Measurements from ENCODE around the gene UGT1A6.
"Not testable (repeated sequence)": the region's sequence is repeated elsewhere in the genome, so short reads cannot be mapped to it uniquely, and the experiment has no call there.

The UGT1A6 gene

DNA sequence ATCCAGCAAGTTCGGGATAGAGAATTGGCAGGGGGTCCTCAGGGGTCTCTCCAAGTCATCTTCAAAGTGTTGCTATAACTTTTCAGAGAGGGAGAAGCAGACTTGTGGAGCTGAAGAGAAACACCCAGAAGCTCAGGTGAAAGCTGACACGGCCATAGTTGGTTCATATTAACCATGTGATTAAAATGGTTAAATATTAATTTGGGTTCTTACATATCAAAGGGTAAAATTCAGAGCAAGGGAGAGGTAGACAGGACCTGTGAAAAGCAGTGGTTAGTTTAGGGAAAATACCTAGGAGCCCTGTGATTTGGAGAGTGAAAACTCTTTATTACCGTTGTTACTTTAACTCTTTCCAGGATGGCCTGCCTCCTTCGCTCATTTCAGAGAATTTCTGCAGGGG lies at the start of gene UGT1A6:
Gene UGT1A6, plus strand, starts transcription at position 243 of the 400 bp plus-strand sequence. Its CDS starts 115 bp downstream, at position 358.
- DNase-seq (ENCODE audit: low read depth, low spot score), result no peak

DNA sequence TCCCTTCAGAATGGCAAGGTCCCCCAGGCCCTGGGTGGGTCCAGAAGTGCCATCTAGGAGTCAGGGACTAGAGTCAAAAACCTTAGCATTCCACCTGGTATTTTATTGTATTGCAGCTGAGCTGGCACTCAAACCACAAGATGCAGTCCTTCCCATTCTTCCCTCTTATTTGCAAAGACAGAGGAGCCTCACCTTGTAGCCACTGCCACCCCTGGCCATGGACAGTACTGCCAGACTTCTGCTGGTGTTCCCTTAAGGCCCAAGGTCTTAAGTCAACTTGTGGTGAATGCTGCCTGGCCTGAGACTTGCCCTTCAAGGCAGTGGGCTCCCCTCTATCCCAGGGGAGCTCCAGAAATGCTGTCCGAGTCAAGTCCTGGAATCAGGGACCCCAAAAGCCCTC lies 49.6 kb upstream of the UGT1A6 start:
- DNase-seq (ENCODE audit: low read depth, low spot score), result peak; percentile 16

DNA sequence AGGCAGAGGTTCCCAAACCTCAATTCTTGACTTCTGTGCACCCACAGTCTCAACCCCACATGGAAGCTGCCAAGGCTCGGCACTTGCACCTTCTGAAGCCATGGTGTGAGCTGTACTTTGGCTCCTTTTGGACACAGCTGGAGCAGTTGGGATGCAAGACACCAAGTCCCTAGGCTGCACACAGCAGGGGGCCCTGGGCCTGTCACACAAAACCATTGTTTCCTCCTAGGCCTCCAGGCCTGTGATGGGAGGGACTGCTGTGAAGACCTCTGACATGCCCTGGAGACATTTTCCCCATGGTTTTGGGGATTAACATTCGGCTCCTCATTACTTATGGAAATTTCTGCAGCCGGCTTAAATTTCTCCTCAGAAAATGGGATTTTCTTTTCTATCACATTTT lies 46.7 kb upstream of the UGT1A6 start:
- not testable (repeated sequence) for DNase-seq (ENCODE audit: low read depth, low spot score)

DNA sequence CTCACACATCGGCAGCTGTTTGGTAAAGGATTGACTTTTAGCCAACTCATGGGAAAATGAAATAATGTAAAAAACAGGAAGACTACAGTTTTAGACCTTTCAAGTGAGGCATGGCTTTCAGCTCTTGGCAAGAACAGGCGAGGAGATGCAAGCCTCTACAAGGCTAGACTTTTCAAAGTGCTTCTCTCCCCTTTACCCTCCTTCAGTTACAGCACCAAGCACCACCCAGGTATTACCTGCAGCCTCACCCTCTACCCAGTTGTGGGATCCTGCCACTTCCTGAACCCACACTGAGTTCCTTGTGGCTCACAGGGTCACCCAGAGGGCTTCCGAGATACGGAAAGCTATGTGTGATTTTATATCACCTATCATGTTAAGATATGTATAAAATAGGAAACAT lies 41.7 kb upstream of the UGT1A6 start:
- DNase-seq (ENCODE audit: low read depth, low spot score), result no peak

DNA sequence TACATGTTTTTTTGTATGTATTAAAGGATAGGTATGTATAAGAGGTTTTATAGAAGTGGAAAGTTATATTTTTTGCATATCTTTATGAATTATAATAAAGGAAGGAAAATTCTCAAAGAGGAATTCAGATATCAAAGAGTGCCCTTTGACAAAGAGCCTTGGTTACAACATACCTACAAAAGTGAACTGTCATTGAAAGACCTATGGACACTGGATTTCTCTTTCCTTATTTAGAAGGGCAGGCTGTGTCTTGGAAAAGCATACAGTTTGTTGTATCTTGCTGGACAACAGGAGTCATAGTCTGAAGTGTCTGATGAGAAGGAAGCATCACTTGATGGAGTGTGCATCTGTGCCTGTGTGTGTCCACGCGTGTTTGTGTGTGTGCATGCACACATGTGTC lies 41.3 kb upstream of the UGT1A6 start:
- no peak for DNase-seq (ENCODE audit: low read depth, low spot score)

DNA sequence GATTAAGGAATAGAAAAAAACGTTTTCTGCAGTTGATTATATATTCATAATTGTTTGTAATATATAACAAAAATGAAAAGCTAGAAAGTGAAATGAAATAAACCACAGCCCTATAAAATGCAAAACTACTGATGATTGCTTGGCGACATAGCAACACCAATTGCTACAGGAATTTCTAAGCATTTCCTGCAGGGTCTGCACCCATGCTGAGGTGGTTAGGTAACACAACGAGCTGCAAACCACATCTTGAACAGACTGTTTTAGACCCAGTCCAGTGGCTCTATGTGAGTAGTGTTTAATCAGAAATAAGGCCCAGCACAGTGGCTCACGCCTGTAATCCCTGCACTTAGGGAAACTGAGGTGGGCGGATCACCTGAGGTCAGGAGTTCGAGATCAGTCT lies 38.2 kb upstream of the UGT1A6 start:
- DNase-seq (ENCODE audit: low read depth, low spot score), result no peak

DNA sequence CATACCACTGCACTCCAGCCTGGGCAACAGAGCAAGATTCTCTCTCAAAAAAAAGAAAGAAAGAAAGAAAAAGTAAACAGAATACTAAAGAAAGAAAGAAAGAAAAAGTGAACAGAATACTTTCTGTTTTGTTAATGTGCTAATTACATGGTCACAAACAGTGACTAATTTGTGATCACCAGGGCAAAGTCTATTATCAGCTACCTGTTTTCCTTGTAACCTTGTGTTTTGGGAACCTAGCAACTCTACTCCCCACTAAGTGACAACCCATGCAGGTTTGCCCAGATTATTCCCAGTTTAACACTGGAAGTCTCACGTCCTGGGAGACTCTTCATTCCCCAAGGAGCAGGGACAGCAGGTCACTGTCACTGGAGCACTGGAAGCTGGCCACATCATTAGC lies 37.6 kb upstream of the UGT1A6 start:
- DNase-seq (ENCODE audit: low read depth, low spot score), result no peak

DNA sequence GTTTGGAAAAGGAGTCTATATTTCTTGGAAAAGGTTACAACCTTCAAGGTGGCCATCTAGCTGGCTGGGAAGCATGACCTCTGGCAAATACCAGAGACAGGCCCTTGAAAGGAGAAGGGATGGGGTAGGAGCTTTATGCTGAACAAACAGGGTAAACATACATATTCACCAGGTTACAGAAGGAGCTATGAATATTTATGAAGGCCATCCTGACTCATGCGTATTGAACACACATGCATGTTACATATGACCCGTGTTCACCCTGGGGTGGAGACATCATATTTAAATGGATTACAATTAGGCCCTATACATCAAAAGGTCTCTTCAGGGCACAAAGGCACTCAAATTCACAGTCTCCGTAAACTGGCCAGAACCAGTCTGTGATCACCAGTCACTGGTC lies 36.7 kb upstream of the UGT1A6 start:
- DNase-seq (ENCODE audit: low read depth, low spot score), result not testable (repeated sequence)

DNA sequence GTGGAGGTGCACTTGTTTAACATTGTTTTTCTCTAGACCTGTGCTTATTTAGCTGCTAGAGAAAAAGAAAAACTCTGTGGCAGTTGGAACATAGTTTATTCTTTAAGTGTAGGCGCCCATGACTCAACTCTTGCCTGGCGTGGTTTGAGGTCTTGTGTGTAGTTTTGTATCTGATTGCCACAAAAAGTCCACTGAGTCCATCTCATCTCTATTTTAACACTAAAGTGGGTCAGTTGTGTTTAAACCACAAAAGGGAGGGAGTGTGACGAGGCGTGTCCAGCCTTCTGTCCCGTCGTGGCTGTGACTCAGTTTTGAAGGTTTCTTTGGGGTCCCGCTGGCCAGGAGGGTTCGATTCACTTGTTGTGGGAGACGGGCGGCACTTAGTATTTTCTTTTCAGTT lies 36.2 kb upstream of the UGT1A6 start:
- DNase-seq (ENCODE audit: low read depth, low spot score), result no peak

DNA sequence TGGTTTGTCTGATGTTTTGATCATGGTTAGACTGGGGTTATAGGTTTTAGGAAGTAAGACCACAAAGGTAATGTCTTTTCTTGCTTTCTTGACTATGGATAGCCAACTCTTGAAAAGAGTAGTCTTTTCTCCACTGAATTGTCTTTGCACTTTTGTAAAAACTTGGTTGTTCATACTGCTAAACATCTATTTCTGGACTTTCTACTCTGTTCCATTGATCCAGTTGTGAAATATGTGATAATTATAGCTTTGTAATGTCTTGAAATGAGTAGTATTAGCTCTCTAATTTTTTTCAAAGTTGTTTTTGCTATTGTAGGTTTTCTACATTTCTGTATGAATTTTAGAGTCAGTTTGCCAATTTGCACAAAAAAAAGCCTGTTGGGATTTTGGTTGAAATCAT lies 34.1 kb upstream of the UGT1A6 start:
- no peak for DNase-seq (ENCODE audit: low read depth, low spot score)

DNA sequence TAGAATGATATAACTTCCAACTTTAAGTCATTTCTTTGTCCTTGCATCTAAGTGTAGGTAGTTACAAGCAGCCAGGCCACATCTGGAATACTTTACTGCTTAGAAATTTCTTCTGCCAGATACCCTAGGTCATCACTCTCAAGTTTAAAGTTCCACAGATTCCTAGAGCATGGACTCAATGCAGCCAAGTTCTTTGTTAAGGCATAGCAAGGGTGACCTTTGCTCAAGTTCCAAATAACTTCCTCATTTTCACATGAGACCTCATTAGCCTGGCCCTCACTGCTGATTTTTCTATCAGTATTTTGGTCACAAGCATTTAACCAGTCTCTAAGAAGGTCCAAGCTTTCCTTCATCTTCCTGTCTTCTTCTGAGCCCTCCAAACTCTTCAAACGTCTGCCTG lies 28.8 kb upstream of the UGT1A6 start:
- DNase-seq (ENCODE audit: low read depth, low spot score), result no peak

DNA sequence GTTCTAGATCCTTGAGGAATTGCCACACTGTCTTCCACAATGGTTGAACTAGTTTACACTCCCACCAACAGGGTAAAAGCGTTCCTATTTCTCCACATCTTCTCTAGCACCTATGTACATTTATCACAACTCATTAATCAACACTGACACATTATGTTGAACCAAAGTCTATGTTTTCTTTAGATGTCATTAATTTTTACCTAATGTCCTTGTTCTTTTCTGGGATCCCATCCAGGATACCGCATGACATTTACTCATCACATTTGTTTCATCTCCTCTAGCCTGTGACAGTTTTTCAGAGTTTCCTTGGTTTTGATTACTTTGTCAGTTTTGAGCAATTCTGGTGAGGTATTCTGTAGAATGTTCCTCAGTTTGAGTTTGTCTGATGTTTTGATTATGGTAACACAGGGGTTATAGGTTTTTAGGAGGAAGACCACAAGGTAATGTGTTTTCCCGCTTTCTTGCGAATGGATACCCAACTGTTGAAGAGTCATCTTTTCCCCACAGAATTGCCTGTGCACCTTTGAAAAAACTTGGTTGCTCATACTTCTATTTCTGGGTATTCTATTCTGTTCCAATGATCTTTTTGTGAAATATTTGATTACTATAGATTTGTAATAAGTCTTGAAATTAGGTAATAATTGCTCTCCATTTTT lies 24.0 kb upstream of the UGT1A6 start:
- no peak for DNase-seq (ENCODE audit: low read depth, low spot score)

DNA sequence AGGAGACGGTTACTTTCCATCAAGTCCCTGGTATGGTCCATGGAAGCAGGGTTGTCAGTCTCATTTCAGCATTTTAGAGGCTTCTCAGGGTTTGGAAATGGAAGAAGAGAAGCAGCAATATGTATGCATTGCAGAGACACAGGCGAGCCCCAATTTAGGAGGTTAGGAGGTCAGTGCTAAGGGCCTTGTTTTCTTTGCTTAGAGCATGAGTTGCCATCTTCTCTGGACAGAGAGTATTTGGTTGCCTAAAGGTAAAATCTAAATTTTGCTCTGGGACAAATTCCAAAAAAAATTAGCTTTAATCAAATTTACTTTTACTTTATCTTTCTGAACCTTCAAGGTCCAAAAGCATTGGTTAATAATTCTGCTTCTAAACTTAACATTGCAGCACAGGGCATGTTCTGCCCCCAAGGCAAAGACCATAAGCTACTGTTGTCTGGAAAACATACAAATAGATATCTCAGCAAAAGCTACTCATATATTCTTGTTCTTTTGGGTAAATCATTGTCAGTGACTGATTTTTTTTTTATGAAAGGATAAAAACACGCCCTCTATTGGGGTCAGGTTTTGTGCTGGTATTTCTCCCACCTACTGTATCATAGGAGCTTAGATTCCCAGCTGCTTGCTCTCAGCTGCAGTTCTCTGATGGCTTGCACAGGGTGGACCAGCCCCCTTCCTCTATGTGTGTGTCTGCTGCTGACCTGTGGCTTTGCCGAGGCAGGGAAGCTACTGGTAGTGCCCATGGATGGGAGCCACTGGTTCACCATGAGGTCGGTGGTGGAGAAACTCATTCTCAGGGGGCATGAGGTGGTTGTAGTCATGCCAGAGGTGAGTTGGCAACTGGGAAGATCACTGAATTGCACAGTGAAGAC lies 21.2 kb upstream of the UGT1A6 start, which contains the start of gene UGT1A9:
Gene UGT1A9, plus strand, starts transcription at position 609 of the 872 bp plus-strand sequence. Its CDS starts 37 bp downstream, at position 646.
- DNase-seq (ENCODE audit: low read depth, low spot score), result no peak

DNA sequence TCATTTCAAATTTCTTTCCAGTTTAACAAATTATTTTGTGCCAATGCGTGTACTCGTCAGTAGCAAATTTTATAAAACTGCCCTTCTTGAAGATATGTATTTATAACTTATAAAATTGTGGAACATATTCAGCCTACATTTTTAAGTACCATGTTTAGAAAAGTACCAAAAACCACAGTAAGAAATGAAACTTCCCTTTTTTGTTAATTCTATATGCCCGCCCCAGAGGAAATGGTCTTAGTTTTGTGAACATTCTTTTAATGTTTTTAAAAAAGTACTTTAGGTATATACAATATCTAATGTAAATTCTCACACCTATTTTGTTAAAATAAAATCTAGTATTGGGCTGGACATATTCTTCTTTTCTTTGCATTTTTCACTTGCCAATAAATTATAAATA lies 19.8 kb upstream of the UGT1A6 start:
- no peak for DNase-seq (ENCODE audit: low read depth, low spot score)

DNA sequence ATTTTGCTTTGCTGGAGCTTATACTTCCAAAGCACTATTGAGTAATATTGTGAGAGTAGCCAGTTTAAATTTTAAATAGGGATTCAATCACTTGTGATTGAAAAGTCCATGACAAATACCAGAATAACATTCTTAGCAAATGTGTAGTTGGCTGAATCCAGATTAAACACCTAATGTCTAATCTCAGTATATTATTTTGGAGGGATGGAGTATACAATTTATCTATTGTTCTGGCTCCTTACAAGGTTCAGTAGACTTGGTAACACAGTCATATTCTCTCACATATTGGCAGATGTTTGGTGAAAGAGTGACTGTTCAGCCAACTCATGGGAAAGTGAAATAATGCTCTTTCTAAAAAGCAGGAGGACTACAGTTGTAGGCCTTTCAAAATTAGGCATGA lies 18.8 kb upstream of the UGT1A6 start:
- DNase-seq (ENCODE audit: low read depth, low spot score), result no peak

DNA sequence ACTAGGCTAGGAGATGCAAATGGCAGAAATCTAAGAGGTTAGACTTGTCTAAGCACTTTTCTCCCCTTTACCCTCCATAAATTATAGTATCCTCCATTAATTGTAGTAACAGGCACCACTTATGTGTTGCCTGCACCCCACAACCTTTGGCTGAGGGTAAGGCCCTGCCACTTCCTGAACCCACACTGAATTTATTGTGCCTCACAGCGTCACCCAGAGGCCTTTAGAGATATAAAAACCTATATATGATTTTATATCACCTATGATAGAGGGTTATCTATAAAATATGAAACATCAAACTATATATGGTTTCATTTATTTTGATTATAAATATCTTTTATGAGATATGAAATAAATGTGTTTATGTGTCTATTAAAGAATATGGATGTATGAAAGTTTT lies 18.4 kb upstream of the UGT1A6 start:
- DNase-seq (ENCODE audit: low read depth, low spot score), result no peak

DNA sequence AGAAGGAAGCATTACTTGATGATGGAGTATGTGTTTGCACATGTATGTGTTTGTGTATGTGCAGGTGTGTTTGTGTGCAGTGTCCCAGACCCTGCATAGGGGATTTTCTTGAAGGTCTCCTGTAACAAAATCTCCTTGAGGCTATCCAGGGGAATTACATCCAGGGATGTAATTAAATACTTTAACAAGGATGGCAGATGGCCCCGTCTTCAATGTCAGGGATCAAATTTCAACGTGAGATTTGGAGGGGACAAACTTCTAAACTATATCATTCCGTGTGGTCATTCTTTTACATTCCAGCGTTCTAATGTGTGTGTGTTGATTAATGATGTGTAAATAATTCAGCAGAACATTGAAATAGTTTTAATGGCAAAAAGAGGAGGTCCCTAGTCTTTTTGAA lies 17.7 kb upstream of the UGT1A6 start:
- no peak for DNase-seq (ENCODE audit: low read depth, low spot score)

DNA sequence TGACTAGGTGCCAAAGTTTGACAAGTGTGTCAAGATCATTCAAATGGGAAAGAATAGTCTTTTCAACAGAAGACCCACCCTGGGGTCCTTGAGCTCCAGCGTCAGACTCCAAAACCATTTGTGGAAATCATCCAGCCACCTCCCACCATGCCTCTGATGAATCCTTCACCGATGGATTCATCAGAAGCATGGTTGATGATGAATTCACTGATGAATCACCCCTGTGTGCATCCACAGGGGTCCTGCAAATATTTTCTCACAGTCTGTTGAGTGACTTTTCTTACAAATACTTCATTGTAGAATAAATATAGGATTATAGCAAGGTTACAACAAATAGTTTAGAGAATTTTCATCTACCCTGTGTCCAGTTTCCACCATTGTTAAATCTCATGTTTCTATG lies 16.6 kb upstream of the UGT1A6 start:
- DNase-seq (ENCODE audit: low read depth, low spot score), result no peak

DNA sequence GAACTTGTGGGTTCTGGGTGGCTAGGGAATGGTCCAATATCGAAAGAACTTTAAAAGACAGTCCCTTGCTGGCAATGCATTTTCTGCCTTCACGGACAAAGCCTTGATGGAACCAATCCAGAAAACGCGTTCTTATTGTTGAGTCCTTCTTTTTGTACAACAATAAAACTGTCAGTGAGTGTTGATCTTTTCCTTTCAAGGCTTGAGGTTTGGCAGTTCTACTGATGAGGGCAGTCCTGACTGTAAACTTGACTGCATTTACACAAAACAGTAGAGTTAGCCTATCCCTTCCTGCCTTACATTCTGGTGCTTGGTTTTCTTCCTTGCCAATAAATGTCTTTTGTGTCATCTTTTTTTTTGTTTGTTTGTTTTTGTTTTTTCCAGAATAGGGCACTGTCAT lies 13.5 kb upstream of the UGT1A6 start:
- no peak for DNase-seq (ENCODE audit: low read depth, low spot score)

DNA sequence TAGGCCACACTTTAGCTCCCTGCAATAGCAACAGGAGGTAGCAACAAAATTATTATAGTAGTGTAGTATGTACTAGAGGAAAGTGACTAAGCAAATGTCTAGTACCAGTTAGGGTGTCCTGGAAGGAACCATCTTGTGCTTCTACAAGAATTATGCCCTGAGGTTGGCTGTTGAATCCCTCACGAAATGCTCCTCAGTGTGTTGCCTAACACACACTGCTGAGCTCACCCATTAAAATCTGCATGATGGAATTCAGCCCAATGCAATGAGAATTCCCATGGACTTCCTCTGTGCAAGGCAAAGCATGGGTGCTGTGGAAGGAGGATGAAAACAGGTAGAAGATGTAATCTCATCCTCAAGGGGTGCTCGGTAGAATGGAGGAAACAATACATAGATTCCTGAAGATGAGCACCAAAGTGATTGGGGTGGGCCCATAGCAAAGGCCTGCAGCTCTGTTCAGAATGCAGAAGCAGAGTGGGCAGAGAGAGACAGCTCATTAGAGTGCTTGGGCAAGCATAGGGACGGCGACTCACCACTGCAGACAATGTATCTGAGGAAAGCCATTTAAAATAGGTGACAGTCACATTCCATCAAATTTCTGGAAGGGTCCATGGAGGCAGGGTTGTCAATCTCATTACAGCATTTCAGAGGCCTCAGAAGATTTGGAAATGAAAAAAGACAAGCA lies 12.2 kb upstream of the UGT1A6 start:
- no peak for DNase-seq (ENCODE audit: low read depth, low spot score)

DNA sequence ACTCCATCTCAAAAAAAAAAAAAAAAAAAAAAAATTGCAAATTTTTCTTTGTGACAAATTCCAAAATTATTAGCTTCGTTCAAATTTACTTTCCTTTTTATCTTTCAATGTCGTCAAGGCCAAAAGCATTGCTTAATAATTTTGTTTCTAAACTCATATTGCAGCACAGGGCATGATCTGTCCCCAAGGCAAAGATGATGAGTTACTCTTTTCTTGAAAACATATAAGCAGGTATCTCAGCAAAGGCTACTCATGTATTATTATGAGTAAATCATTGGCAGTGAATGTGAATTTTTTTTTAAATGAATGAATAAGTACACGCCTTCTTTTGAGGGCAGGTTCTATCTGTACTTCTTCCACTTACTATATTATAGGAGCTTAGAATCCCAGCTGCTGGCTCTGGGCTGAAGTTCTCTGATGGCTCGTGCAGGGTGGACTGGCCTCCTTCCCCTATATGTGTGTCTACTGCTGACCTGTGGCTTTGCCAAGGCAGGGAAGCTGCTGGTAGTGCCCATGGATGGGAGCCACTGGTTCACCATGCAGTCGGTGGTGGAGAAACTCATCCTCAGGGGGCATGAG lies 11.1 kb upstream of the UGT1A6 start, which contains the start of gene UGT1A7:
Gene UGT1A7, plus strand, starts transcription at position 381 of the 579 bp plus-strand sequence. Its CDS starts 37 bp downstream, at position 418.
- no peak for DNase-seq (ENCODE audit: low read depth, low spot score)

DNA sequence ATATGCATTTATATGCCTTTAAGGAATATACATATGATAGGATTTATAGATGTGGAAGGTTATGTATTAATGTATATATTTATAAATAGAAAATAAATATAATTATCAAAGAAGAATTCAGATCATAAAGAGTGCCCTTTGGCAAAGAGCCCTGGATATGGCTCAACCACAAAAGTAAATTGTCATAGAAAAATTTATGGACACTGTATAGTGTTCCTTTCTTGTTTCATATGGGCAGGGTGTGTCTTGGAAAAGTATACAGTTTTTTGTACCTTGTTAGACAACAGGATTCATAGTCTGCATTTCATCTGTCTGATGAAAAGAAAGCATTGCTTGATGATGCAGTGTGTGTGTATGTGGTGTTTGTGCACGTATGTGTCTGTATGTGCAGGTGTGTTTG lies 8.1 kb upstream of the UGT1A6 start:
- DNase-seq (ENCODE audit: low read depth, low spot score), result no peak

All from ELF-1 (cell line).